BLaER1 treated with 17β-estradiol and CSF1 and Interleukin-3, amounts not matched to agents 10 nM and 100 nM (cell line): Measurements from ENCODE around the gene OFD1.
A peak's percentile ranks its signal among the peaks of the same experiment; 100 is the strongest.

ENCODE experiments used
- H3K27ac ChIP-seq, 11 experiments: shearing (Covaris generic); formaldehyde crosslinking; 2 replicates each; pipeline ENCODE4 v1.8.1; 2022
- H3K27me3 ChIP-seq, 11 experiments: shearing (Covaris generic); formaldehyde crosslinking; 2 replicates each; pipeline ENCODE4 v1.8.1; 2022
- H3K36me3 ChIP-seq, 11 experiments: shearing (Covaris generic); formaldehyde crosslinking; 2 replicates each; pipeline ENCODE4 v1.8.1; 2022
- H3K4me1 ChIP-seq, 10 experiments: shearing (Covaris generic); formaldehyde crosslinking; 2 replicates each; pipeline ENCODE4 v1.8.1; 2022
- H3K4me2 ChIP-seq, 11 experiments: shearing (Covaris generic); formaldehyde crosslinking; 2 replicates each; pipeline ENCODE4 v1.8.1; 2022
- H3K4me3 ChIP-seq, 10 experiments: shearing (Covaris generic); formaldehyde crosslinking; 2 replicates each; pipeline ENCODE4 v1.8.1; 2022
- H3K9ac ChIP-seq, 11 experiments: shearing (Covaris generic); formaldehyde crosslinking; 2 replicates each; pipeline ENCODE4 v1.8.1; 2022
- H3K9me3 ChIP-seq, 11 experiments: shearing (Covaris generic); formaldehyde crosslinking; replicated peaks in 1 of 11; 2 replicates each; pipeline ENCODE4 v1.8.1; 2022
- H4K20me1 ChIP-seq, 11 experiments: shearing (Covaris generic); formaldehyde crosslinking; 2 replicates each; pipeline ENCODE4 v1.8.1; 2022
- Cebpa-rat ChIP-seq, 11 experiments: shearing (Covaris generic); IDR thresholded peaks; 2 replicates each; pipeline ENCODE4 v1.8.1; 2022

The OFD1 gene

GRCh38 chrX:13776387-13776786 lies 41.8 kb downstream of the OFD1 start:
- Histone ChIP-seq H3K9ac (no peak overlapping the region), H3K4me3 (no peak overlapping the region), H3K27me3 (peaks cover 47 to 99% (median 89%) of the 10 kb centered on the region in 11 experiments), H3K4me2 (no peak overlapping the region), H4K20me1 (peaks cover 0 to 21% (median 0%) of the 10 kb centered on the region in 11 experiments; a peak in 6 of 22 replicates), H3K9me3 (no peaks in the 10 kb centered on the region), H3K4me1 (peaks cover 0 to 34% (median 7%) of the 10 kb centered on the region in 10 experiments; a peak in 9 of 20 replicates), H3K36me3 (peaks cover 5 to 58% (median 39%) of the 10 kb centered on the region in 11 experiments; a peak in 20 of 22 replicates), H3K27ac (no peak overlapping the region)
- no peak for TF ChIP-seq Cebpa-rat (IDR thresholded peaks at IDR 0.05)

DNA sequence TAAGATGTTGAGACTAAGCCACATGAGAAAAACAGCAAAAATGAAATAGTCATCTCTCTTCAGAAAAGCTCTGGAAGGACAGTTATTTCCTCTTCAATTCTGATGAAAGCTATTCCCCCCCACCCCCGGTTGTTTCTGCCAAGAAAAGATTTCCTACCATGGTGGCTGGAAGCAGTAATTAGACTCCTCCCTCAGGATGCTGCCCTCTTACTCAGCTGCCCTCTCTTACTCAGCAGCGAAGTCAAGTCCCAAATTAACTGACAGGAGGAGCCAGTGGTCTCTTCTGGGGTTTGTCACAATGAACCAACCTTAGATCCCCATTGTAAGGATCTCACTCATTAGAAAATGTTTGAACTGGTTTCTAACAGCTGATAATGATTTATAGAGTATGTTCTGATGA lies 44.4 kb downstream of the OFD1 start:
- Histone ChIP-seq H3K36me3 (peaks cover 5 to 35% (median 26%) of the 10 kb centered on the region in 11 experiments; a peak in 19 of 22 replicates), H4K20me1 (peaks cover 0 to 21% (median 0%) of the 10 kb centered on the region in 11 experiments; a peak in 6 of 22 replicates), H3K9me3 (no peaks in the 10 kb centered on the region), H3K4me1 (peaks cover 0 to 36% (median 7%) of the 10 kb centered on the region in 10 experiments; a peak in 9 of 20 replicates), H3K27ac (no peak overlapping the region), H3K9ac (no peak overlapping the region), H3K4me2 (peak overlapping the region in 5 of 11 experiments; percentile 7 to 38 (median 35); a peak in 8 of 22 replicates), H3K27me3 (peaks cover 51 to 99% (median 94%) of the 10 kb centered on the region in 11 experiments), H3K4me3 (no peak overlapping the region)
- TF ChIP-seq Cebpa-rat (IDR thresholded peaks at IDR 0.05), result no peak

DNA sequence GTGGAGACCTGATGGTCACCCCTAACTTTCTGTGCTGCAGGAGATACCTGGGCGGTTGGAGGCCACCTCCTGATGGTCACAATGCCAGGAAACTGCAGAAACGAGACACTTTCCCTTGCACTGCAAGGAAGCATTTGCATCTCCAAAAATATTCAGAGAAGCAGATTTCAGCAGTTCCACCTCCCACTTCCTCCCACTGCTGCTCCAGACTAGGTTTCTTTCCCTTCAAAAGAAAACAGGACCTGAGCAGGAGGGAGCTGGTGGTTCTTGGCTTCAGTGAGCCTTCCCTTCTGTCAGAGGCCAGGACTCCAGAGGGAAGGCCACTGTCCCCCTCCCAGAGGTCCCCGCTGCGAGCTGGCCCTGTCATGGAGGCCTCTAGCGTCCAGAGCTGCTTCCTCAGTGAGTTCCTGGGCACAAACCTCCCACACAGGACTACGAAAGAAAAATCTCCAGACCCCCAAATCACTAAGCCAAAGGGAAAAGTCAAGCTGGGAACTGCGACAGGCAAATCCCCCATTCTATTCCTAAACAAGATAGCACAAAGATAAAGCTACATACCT lies 46.4 kb downstream of the OFD1 start:
- Histone ChIP-seq H3K9ac (no peak overlapping the region), H3K36me3 (peaks cover 0 to 15% (median 6%) of the 10 kb centered on the region in 11 experiments; a peak in 12 of 22 replicates), H4K20me1 (peaks cover 0 to 13% (median 0%) of the 10 kb centered on the region in 11 experiments; a peak in 6 of 22 replicates), H3K27ac (no peak overlapping the region), H3K4me1 (peaks cover 0 to 49% (median 7%) of the 10 kb centered on the region in 10 experiments; a peak in 9 of 20 replicates), H3K27me3 (peaks cover 64 to 100% (median 99%) of the 10 kb centered on the region in 11 experiments), H3K4me2 (peak overlapping the region in 4 of 11 experiments; percentile 24 to 53 (median 36); a peak in 7 of 22 replicates), H3K9me3 (no peaks in the 10 kb centered on the region), H3K4me3 (no peak overlapping the region)
- TF ChIP-seq Cebpa-rat (IDR thresholded peaks at IDR 0.05), result no peak

DNA sequence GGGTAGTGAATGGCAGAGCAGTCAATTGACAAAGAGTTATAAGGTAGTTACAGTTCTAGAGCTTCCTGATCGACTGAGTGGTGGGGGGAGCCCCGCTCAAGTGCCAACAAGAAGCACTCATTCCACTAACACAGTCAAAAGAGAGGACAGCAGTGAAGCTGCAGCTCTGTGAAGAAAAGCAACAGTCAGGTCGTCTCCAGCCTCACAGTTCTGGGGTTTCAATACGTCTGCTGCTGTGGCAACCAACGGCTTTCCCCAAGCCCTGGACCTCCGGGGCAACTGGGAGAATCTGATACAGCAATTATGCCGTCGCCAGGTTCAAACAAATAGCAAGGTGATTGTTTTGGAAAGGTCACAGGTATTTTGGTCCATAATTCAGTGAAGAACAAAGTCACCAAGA lies 51.5 kb downstream of the OFD1 start:
- Histone ChIP-seq H4K20me1 (peaks cover 0 to 7% (median 0%) of the 10 kb centered on the region in 11 experiments; a peak in 2 of 22 replicates), H3K27ac (no peak overlapping the region), H3K27me3 (peaks cover 78 to 100% (median 99%) of the 10 kb centered on the region in 11 experiments), H3K36me3 (no peaks in the 10 kb centered on the region), H3K4me3 (no peak overlapping the region), H3K9ac (no peak overlapping the region), H3K4me1 (peaks cover 0 to 18% (median under 1%) of the 10 kb centered on the region in 10 experiments; a peak in 9 of 20 replicates), H3K4me2 (no peak overlapping the region), H3K9me3 (no peaks in the 10 kb centered on the region)
- no peak for TF ChIP-seq Cebpa-rat (IDR thresholded peaks at IDR 0.05)

DNA sequence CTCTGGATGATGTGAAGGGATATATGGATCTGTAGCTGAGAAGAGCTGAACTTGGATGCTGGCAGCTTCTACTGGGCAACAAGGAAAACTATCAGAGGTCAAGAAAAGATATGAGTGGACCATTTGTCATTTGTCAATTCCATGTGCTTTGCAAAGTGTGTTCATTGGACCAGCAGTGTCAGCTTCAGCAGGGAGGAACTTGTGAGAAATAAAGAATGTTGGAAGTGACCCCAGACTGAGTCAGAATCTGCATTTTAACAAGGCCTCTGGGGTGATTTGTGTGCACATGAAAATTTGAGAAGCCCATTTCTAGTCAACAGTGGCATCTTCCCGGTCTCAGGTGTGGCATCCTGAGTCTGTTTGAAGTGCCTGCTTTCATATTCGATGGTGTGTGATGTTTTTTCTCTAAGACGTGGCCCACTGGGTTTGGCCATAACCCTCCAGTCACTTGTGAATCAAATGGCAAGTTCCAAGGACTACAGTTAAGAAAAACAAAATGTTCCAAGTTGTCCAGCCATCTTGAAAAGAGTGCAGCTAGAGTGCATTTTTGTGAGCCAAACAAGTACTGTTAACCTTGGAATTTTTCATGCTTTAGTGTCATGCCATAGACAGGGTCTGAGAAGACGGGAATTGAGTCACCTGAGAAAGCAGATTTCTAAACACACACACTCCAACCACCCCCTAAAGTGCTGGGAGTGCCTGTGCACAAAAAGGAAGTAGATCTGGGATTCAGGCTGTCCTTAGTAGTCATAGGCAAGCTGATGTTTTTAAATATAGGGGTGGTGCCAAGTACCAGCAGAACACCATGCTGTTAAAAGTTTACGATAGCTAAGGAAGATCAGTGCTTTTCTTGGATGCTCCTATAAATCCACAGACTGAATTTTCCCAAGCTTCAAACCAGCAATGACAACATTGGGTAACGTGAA lies 55.9 kb downstream of the OFD1 start:
- Histone ChIP-seq H3K27me3 (peaks cover 88 to 100% (median 99%) of the 10 kb centered on the region in 11 experiments), H3K4me3 (no peak overlapping the region), H3K9me3 (no peaks in the 10 kb centered on the region), H4K20me1 (peaks cover 0 to 8% (median 0%) of the 10 kb centered on the region in 11 experiments; a peak in 4 of 22 replicates), H3K9ac (no peak overlapping the region), H3K4me1 (0 out of 20 replicates have a peak, but pooled peaks cover 0 to 4% (median 0%) of the 10 kb centered on the region in 10 experiments), H3K27ac (no peak overlapping the region), H3K36me3 (no peaks in the 10 kb centered on the region), H3K4me2 (no peak overlapping the region)
- TF ChIP-seq Cebpa-rat (IDR thresholded peaks at IDR 0.05), result no peak

DNA sequence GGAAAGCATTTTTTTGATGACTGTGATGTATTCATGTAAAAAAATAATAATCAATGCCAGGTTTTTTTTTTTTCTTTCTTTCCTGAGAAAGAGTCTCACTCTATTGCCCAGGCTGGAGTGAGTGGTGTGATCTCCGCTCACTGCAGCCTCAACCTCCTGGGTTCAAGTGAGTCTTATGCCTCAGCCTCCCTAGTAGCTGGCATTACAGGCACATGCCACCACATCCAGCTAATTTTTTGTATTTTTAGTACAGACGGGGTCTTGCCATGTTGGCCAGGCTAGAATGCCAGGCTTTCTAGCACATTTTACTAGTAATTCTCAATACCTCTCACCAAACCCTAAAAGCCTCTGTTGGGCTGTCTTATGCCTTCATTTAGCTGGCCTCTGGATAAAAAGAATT lies 56.6 kb downstream of the OFD1 start:
- Histone ChIP-seq H3K9me3 (no peaks in the 10 kb centered on the region), H3K27ac (no peak overlapping the region), H4K20me1 (peaks cover 0 to 8% (median 0%) of the 10 kb centered on the region in 11 experiments; a peak in 4 of 22 replicates), H3K4me3 (no peak overlapping the region), H3K9ac (no peak overlapping the region), H3K27me3 (peaks cover 88 to 100% (median 98%) of the 10 kb centered on the region in 11 experiments), H3K4me1 (0 out of 20 replicates have a peak, but pooled peaks cover 0 to 4% (median 0%) of the 10 kb centered on the region in 10 experiments), H3K4me2 (no peak overlapping the region), H3K36me3 (no peaks in the 10 kb centered on the region)
- no peak for TF ChIP-seq Cebpa-rat (IDR thresholded peaks at IDR 0.05)

GRCh38 chrX:13791559-13791958 lies 57.0 kb downstream of the OFD1 start:
- no peak for TF ChIP-seq Cebpa-rat (IDR thresholded peaks at IDR 0.05)
- Histone ChIP-seq H3K9ac (no peak overlapping the region), H3K27ac (no peak overlapping the region), H3K36me3 (no peaks in the 10 kb centered on the region), H3K4me3 (no peak overlapping the region), H3K27me3 (peaks cover 88 to 100% (median 99%) of the 10 kb centered on the region in 11 experiments), H3K9me3 (no peaks in the 10 kb centered on the region), H3K4me2 (no peak overlapping the region), H3K4me1 (0 out of 20 replicates have a peak, but pooled peaks cover 0 to 4% (median 0%) of the 10 kb centered on the region in 10 experiments), H4K20me1 (peaks cover 0 to 8% (median 0%) of the 10 kb centered on the region in 11 experiments; a peak in 4 of 22 replicates)

- TF ChIP-seq Cebpa-rat (IDR thresholded peaks at IDR 0.05), result no peak
- Histone ChIP-seq H3K27ac (no peak overlapping the region), H3K4me2 (no peak overlapping the region), H3K4me1 (no peaks in the 10 kb centered on the region), H3K27me3 (peaks cover 90 to 100% (median 99%) of the 10 kb centered on the region in 11 experiments), H3K9ac (no peak overlapping the region), H4K20me1 (peaks cover 0 to 8% (median 0%) of the 10 kb centered on the region in 11 experiments; a peak in 6 of 22 replicates), H3K4me3 (no peak overlapping the region), H3K9me3 (0 out of 22 replicates have a peak, but pooled peaks cover 0 to 10% (median 0%) of the 10 kb centered on the region in 11 experiments), H3K36me3 (no peaks in the 10 kb centered on the region)
These were observed 59.3 kb downstream of the OFD1 start for GRCh38 chrX:13793897-13794296.
